GM21447 (cell line): Measurements from ENCODE around the gene RNASEH2A.
"Not testable (repeated sequence)": the region's sequence is repeated elsewhere in the genome, so short reads cannot be mapped to it uniquely, and the experiment has no call there.

Experiments used
- ATAC-seq: cut with Tn5 transposase; IDR thresholded peaks from one replicate; pipeline ENCODE4 v1.9.1; 2021; ENCODE audit not compliant: unreplicated experiment

RNASEH2A gene

DNA sequence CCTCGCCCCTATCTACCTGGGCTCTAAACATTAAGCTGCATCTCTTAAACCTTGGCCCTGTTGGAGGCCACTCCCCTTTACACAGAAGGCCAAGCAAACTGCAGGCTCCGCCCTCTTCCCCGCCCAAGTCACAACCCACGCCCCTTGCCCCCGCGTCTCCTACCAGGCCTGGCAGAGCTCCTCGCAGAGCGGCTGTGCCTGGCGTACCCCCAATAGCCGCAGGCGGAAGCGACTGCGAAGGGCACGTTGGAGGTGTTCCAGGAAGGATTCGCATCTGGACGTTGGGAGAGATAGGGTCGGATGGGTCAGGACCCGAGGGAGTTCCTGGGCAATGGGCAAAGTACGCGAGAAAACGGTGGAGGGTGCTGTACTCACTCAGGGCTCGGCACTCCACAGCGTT lies 22.1 kb downstream of the RNASEH2A start:
- ATAC-seq, result no peak

DNA sequence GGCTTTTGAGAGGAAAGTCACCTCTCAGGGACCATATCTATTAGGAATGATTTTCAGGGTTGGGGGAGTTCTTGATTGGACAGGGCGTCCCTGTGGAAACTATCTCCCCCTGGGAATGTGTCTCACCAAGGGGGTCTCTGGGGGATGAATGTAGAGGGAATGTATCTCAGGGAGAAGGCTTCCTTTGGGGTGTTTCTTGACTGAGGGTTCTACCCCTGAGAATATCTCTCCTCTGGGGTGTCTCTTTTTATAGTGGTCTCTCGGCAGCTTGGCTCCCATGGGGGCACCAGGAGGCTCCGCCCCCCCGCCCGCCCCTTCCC lies 27.0 kb downstream of the RNASEH2A start:
- no peak for ATAC-seq

DNA sequence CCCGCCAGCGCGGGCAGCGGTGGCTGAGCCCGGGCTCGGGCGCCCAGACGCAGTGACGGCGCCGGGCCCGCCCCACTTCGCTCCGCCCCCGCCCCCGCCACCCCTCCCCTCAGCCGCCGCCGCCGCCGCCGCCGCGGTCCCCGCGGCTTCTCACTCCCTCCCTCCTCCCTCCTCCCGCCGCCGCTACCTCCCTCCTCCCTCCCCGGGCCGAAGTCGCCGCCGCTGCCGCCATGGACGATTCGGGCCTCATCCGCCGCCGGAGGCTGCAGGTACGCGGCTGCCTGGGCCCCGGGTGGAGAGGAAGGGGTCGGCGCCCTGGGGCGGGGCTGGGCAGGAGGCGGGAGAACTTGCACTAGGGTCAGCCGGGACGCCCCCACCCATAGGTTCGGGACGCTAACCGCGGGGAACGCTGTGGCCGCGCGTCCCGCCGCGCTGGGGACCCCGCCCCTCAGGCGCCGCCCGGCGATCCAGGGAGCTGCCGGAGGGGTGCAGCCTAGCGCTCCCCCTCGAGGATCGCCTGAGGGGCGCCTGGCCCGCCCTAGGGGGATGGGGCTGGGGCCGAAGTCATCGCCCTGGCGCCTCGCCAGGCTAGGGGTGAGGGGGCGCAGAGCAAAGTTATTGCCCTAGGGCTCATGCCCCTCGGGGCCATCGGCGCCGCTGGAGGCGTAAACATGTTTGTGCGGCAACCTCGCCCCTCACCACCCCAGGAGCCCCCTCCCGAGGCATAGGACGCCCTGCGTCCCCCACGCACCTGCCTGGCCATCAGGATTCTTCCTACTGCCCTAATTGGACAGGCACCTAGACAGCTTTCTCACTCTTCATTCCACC lies 27.6 kb downstream of the RNASEH2A start:
- no peak for ATAC-seq

DNA sequence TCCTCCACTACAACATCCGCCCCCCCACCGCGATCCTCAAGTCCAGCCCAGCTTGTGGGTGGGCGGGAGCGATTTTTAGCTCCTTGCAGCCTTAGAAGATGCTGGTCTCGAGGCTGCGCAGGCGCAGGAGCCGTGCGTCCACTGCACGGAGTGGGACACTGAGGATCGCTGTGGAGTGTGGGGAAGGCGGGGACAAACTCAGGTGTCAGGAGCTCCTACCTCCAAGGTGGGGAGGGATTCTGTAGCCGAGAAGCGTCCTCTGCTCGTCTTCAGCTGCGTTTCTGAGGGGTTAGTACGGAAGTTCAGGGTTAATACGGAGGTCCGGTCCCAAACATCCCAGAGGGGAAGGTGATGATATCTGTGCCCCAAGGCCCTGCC lies 28.2 kb downstream of the RNASEH2A start, which contains the start of gene RTBDN:
TSS of gene RTBDN (minus strand) at position 14 of the 378 bp plus-strand sequence. CDS start 4,600 bp downstream, outside the sequence.
- ATAC-seq, result no peak

DNA sequence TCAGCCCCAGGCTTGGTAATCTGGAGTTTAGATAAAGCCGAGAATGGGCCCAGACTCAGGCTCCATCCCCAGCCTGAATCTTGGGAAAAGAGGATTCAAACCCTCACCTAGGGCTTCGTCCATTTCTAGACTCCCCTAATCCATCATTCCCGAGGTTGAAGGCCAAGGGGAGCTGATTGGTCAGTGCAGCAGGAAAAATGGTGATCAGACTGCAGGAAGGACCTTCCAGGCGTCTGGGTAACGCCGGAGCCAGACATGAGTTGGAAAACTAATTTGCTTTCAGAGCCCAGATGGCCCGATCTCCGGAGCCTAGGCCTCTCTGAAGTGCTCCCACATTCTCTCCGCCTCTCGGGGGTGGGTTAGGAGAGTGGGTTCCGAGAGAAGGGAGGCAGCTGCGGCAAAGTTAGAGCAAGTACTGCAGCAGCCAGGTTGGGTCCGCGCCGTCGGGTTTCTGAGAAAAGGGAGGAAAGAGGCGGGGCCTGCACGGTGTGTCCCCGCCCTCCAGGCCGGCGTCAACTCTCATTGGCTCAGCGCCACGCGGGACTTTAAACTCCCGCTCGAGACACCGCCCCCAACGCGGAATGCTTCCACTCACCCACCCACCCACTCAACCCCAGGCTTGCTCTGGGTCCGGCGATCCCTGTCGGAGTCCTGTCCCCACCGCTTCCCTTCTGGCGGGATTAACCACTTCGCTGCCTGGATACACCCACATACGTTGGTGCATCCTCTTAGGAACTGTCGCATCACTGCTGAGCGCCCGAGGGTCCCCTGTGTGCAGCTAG lies 28.8 kb downstream of the RNASEH2A start:
- no peak for ATAC-seq

DNA sequence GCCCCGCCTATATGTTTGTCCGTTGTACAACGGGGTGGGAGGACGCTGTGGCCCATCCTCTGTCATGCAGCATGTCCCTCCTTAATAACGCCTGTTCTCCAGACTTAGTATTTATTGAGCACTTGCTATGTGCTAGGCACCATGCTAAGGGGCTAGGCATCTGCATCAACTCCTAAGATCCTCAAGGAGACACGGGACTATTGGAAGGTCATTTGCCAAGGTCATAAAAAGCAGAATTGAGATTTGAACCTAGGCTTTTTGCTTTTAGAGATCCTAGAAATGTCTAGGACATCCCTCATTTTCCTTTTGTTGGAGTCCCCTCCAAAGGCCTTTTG lies 30.1 kb downstream of the RNASEH2A start:
- ATAC-seq, result no peak

DNA sequence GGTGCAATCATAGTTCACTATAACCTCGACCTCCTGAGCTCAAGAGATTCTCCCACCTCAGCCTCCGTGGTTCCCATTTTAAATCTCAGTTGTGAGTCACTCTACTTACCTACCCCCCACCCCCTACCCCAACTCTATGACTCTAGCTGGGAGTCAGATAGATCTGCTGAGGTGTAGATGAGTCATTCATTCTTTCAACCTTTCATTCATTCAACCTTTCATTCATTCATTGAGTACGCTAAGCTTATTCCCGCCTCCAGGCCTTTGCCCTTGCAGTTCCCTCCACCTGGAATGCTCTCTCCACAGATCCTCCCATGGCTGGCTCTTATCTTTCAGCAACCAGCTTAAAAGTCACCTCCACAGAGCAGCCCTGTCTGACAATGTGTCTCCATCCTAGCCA lies 30.8 kb downstream of the RNASEH2A start:
- no peak for ATAC-seq

DNA sequence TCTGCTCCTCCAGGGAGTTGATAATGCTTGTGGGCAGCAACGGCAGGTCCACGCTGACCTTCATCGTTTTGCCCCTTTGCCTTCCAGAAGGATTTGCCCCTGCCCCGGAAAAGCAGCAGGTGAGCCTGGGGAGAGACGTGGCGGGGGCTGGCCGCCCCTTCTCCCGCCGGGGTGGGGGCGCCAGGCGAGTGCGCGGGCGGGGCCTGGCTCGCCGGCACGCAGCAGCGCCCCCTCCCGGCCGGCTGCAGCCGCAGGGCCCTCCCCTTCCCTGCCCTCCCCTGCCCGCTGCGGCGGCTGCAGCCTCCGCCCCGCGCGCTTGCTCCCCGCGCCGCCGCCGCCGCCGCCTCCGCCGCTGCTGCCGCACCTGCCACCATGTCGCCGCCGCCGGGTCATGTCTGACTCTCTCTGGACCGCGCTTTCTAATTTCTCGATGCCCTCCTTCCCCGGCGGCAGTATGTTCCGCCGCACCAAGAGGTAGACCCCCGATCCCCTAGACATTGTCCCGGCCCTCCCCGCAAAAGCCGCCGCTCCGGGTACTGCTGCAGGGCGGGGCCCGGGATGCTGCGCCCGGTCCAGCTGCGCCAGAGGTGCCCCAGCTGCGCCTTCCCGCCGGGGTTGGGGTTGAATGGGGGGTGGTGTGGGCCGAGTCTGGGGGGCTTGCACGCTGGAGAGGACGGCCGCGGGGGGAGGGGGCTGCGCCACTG lies 31.9 kb downstream of the RNASEH2A start, which contains the start of gene MAST1:
TSS of gene MAST1 (plus strand) at position 334 of the 704 bp plus-strand sequence. CDS start at position 392, 58 bp downstream.
- ATAC-seq, result no peak

DNA sequence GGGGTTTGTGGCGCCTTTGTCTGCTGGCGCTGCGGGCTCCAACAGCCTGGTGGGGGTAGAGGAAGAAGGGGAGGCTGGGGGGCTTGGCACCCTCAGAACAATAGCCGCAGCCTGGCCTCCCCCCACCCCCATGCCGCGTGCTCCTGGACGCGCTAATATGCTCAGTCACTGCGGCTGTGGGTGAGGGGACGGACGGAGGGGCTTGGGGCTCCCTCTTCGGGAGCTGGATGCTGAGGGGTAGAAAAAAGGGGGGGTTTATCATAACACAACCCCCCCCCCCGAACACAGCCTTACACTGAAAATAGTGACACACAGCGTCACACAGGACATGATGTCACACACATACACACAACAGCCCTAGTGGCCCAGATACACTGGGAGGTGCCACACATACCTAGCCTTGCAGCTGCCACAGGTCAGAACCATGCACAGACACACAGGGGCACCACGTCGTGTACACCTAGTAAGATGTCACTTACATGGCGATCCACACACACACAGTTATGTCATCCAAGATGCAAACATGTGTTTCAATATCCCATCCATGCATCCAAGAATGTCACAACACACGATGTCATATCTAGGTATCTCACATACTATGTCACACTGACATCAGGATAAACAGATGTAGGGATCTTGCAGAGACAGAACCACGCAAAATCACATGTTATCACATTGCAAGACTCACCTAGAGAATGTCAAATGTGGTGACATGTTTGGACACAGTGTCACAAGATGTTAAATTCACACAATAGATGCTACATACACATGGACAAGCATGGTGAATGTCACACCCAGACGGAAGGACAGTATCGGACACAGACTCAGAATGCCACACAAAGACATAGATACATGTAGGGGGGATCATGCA lies 32.7 kb downstream of the RNASEH2A start:
- no peak for ATAC-seq

DNA sequence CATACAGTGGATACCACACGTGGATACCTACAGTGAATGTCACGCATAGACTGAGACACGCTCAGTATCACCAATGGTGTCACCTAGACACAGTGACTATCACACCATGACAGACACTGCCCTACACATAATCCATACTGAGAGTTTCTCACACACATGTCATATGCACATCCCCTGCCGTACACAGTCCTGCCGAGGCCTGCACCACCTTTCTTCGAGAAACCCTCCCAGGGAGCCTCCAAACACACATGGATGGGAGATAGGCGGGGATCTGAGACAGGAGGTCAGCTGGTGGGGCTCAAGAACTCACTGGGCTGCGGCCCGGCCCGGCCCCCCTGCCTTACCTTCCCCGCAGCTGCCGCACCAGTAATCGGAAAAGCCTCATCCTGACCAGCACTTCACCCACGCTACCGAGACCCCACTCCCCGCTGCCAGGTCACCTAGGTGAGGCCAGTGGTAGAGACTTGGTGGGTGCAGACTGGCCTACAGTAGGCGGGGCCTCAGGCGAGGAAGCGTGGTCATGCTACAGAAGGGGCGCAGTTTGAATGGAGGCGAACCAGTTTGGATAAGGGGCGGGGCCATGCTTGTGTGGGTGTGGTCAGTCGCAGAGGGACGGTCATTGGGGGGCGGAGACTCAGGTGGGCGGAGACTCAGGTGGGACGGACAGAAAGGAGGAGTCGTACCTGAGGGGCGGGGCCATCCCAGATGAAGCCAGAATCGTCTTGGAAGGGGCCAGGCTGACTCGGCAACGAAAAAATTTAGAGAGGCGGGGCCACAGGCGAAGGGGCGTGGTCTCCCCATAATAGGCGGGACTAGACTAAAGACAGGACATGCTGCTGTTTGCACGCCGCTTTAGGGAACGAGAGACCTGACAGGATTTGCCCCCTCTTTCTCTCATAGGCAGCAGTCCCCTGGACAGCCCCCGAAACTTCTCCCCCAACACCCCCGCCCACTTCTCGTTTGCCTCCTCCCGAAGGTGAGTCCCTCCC lies 34.0 kb downstream of the RNASEH2A start:
- no peak for ATAC-seq

DNA sequence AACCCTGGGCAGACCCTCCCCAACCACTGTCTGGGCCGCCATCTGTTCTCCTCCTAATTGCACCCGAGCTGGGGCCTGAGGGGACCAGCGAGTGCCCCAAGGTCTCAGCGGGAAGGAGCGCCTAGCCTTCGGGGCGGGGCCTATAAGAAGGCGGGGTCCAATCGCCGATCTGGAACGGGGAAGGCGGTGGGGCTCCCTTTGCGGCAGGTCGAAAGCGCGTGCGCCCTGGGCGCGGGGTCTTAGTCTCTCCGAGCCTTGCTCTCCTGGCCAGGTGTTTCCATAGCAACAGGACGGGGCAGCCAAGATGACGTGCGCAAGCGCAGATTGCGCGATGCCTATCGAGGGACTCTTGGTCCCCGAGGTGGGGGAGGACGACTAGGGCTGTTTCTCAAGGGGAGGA lies 34.7 kb downstream of the RNASEH2A start:
- ATAC-seq, result no peak

DNA sequence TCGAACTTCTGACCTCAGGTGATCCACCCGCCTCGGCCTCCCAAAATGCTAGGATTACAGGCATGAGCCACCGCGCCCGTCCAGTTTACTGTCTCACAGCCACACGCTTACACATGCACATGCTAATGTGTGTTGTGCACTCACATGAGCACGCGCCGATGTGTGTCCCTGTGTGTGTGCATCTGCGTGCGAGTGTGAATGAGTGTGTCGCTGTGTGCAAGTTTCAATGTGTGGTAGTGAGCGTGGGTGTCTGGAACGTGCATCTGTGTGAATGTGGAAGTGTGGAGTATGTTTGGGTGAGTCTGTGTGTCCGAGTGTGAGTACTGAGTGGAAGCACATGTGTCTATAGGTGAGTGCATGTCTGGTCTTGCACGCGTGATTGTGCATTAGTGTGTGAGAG lies 36.1 kb downstream of the RNASEH2A start:
- no peak for ATAC-seq

DNA sequence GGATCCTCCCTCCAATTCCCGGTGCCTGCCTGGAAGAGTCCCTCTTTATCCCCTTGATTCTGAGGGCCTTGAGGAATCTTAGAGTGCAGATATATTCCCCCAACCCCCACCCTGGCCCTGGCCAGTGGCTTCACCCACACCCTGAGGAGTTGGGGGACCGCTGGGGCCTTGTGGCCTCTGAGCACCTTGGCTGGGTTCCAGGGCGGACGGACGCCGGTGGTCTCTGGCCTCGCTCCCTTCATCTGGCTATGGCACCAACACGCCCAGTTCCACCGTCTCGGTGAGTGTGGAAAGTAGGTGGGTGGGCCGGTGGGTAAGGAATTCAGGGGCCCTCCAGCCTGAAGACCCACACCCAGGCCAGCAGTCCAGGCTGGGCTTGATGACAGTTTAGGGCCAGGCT lies 36.9 kb downstream of the RNASEH2A start:
- no peak for ATAC-seq

DNA sequence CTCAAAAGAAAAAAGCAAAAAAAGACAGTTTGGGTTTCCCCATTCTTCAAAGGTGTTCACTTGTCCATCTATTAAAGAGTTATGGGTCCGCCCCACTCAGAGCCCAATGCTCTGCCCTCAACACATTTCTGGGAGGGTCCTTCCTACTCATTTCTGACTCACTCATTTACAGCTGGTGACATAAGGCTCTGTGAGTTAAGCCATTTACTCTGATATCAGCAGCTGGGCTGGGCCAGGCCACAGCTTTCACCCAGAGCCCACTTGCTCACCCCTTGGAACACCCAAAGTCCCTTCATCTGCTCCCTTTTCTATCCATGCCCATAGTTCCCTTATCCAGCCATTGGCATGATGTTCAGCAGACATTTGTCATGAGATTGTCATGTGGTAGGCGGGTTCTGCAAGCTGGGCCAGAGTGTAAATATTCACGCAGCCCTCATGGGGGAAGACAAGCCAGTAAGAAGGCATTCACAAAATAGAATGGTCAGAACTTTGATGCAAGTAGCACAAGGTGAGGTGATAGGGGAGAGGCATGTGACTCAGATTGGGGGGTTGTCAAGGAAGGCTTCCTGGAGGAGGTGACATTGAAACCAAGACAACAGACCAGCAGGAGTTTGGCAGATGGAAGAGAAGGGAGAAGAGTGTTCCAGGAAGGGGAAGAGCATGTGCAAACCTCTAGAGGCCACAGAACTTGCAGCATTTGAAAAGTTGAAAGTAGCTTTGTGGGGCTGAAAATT lies 37.8 kb downstream of the RNASEH2A start:
- no peak for ATAC-seq

DNA sequence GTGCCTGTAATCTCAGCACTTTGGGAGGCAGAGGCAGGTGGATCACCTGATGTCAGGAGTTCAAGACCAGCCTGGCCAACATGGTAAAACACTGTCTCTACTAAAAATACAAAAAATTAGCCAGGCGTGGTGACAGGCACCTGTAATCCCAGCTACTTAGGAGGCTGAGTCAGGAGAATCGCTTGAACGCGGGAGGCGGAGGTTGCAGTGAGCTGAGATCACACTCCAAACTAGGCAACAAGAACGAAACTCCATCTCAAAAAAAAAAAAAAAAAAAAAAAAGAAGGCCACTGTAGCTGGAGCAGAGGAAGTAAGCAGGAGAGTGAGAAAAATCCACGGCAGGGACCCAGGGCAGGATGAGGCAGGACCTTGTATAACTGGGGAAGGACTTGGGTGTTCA lies 40.2 kb downstream of the RNASEH2A start:
- ATAC-seq, result not testable (repeated sequence)

DNA sequence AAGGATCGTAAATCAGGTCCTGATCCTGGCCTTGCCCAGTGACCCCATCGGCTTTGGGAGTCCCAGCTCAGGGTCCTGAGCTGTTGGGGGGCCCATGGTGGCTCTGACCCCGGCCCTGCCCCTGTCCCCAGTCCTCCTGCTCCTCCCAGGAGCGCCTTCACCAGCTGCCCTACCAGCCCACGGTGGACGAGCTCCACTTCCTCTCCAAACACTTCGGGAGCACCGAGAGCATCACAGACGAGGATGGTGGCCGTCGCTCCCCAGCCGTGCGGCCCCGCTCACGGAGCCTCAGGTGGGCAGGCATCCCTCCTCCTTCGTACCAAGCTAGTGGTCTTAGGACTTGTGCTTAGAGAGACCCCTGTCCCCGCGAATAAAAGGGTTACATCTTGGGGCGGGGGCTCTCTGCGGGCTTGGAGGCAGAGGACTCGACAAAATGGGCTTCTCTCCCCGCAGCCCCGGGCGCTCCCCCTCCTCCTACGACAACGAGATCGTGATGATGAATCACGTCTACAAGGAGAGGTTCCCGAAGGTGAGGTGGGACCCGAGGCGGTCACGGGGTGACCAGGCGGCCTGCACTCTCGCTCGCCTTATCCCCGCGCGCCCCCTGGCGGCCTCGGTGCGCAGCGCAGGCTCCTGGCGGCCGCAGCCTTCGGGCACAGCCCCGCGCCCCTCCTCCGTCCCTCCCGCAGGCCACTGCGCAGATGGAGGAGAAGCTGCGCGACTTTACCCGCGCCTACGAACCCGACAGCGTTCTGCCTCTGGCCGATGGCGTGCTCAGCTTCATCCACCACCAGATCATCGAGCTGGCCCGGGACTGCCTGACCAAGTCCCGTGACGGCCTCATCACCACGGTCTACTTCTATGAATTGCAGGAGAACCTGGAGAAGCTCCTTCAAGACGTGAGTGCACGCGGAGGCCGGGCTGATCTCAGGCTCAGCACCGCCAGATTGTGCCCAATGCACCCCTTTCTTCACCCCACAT lies 41.1 kb downstream of the RNASEH2A start:
- ATAC-seq, result no peak

DNA sequence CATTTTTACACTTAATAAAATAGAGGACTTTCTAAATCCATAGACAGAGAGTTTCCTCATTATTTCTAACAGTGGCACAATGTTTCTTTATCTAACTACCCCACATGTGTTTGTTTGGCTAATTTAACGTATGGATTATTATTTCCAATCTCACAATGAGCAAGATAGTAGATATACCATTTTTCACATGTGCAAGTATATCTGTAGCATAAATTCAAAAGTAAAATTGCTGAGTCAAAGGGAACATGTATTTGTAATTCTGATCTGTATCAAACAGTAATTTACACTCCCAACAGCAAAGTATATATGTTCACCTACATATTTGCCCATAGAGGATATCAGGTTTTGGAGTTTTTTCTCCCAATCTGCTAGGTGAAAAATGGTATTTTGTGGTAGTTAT lies 50.3 kb downstream of the RNASEH2A start:
- ATAC-seq, result no peak
